Body of pancreas (tissue), 4 donors: ENCODE measurements around the gene ARPC2. TPM values are rescaled to one million over a fixed set of nuclear protein-coding genes. Genes with fewer than 3 reads are reported as not detected.

Experiments
- ATAC-seq: fragments of 150-250 bp; one replicate; pipeline ENCODE4 v1.9.1; 2016
- DNase-seq, 4 donors: peaks; one replicate each; pipeline ENCODE4 v3.0.0-alpha.2; 2019
- H3K27ac ChIP-seq, 4 donors: fragments of 200-600 bp; sonication (generic); 1 replicate in 3 of 4; 2 replicates in 1 of 4; pipeline versions ENCODE4 v1.5.1 to v1.6.1; 2016 to 2019; ENCODE audit warnings: mild to moderate bottlenecking in 1 of 4, mixed read lengths in 1 of 4, moderate library complexity in 1 of 4
- H3K27me3 ChIP-seq, 2 donors: fragments of 200-600 bp; sonication (generic); one replicate each; pipeline ENCODE4 v1.6.0; 2016; ENCODE audit warnings: mild to moderate bottlenecking in 1 of 2
- H3K36me3 ChIP-seq, 2 donors: fragments of 200-600 bp; sonication (generic); replicated peaks in 1 of 2; 2 replicates each; pipeline ENCODE4 v1.5.1; 2016; ENCODE audit warnings: low read depth in 2 of 2; ENCODE audit not compliant: insufficient read depth in 1 of 2
- H3K4me1 ChIP-seq: fragments of 200-600 bp; sonication (generic); one replicate; pipeline ENCODE4 v1.6.0; 2016
- H3K4me3 ChIP-seq, 2 donors: fragments of 200-600 bp; sonication (generic); 1 replicate in 1 of 2; 2 replicates in 1 of 2; pipeline ENCODE4 v1.5.1; 2016 to 2019
- H3K9me3 ChIP-seq, 3 donors: fragments of 200-600 bp; sonication (generic); 1 replicate in 2 of 3; 2 replicates in 1 of 3; pipeline ENCODE4 v1.5.1; 2016
- CTCF ChIP-seq, 7 experiments: fragments of 450-650 bp in 4 of 7; fragments of 200-600 bp in 3 of 7; sonication (generic) in 3 of 7; IDR thresholded peaks; one replicate each; pipeline ENCODE4 v1.5.1; 2016 to 2019; ENCODE audit warnings: antibody characterized with exemption in 7 of 7
- POLR2A ChIP-seq, 3 donors: fragments of 450-650 bp; IDR thresholded peaks; one replicate each; pipeline ENCODE4 v1.6.1; 2016; ENCODE audit warnings: antibody characterized with exemption in 3 of 3, mild to moderate bottlenecking in 2 of 3
- WGBS, 2 donors: methylation state at CpG; one replicate each; pipeline ENCODE4 v1.1.5; 2017; 5-methylcytosine and 5-hydroxymethylcytosine counted together
- intact Hi-C: fragments of 100-400 bp; cut with DNase I; formaldehyde crosslinking; loops from one replicate; pipeline ENCODE4 v1.15.1; 2023
- total RNA-seq, 2 donors: library from RNA; depleted of rRNA; stranded (reverse); fragments of >200 nt; gene quantifications; one replicate each; pipeline ENCODE4 v1.1.0, GENCODE V29; 2016

The ARPC2 gene
- total RNA-seq, 2 donors from 2014 or later = 68.6 to 96.2 TPM

GRCh38 chr2:218263817-218264641, 47.0 kb downstream of the ARPC2 start:
- intact Hi-C loops = loop anchor here (10.0 kb wide), 1 partner anchor 391 kb away; the partner anchor contains the start of genes BCS1L and ZNF142
- whole genome bisulfite sequencing, 2 donors = 76 to 78% methylated on average over 9 to 17 of the region's 17 CpGs

GRCh38 chr2:218264773-218265561, 48.0 kb downstream of the ARPC2 start:
- no peaks in the 10 kb centered on the region for H3K27me3 ChIP-seq
- no peak overlapping the region for H3K27ac ChIP-seq
- peaks cover 61% of the 10 kb centered on the region for H3K4me1 ChIP-seq
- H3K4me3 ChIP-seq = no peak overlapping the region
- intact Hi-C loops = loop anchor here (10.0 kb wide), 1 partner anchor 390 kb away; the partner anchor contains the start of genes BCS1L and ZNF142
- DNase-seq (peak in 3 of 4 donors; percentile 41 to 60 (median 47)), ATAC-seq (peak; percentile 33)
- H3K9me3 ChIP-seq = no peaks in the 10 kb centered on the region
- TF ChIP-seq CTCF (IDR thresholded peaks at IDR 0.05) = no peak
- TF ChIP-seq POLR2A (IDR thresholded peaks at IDR 0.05) = no peak
- peaks cover 0 to 14% of the 10 kb centered on the region in 2 donors for H3K36me3 ChIP-seq
- 61 to 63% methylated on average over 12 to 21 of the region's 22 CpGs for WGBS, 2 donors

More at GRCh38 chr2:218263817-218264641, 47.0 kb downstream of the ARPC2 start:
- TF ChIP-seq CTCF (IDR thresholded peaks at IDR 0.05) = no peak
- TF ChIP-seq POLR2A (IDR thresholded peaks at IDR 0.05) = no peak
- Histone ChIP-seq H3K4me1 (peaks cover 57% of the 10 kb centered on the region), H3K27me3 (no peaks in the 10 kb centered on the region), H3K9me3 (no peaks in the 10 kb centered on the region), H3K27ac (no peak overlapping the region), H3K4me3 (no peak overlapping the region), H3K36me3 (peaks cover 0 to 14% of the 10 kb centered on the region in 2 donors)
- ATAC-seq (no peak), DNase-seq (no peak)

GRCh38 chr2:218265626-218266025, 48.6 kb downstream of the ARPC2 start:
- ATAC-seq (no peak), DNase-seq (no peak)
- peaks cover 0 to 14% of the 10 kb centered on the region in 2 donors for H3K36me3 ChIP-seq
- H3K4me3 ChIP-seq = no peak overlapping the region
- no peaks in the 10 kb centered on the region for H3K9me3 ChIP-seq
- intact Hi-C loops = loop anchor here (10.0 kb wide), 1 partner anchor 389 kb away; the partner anchor contains the start of genes BCS1L and ZNF142
- TF ChIP-seq POLR2A (IDR thresholded peaks at IDR 0.05) (no peak), CTCF (IDR thresholded peaks at IDR 0.05) (no peak)
- no peaks in the 10 kb centered on the region for H3K27me3 ChIP-seq
- H3K4me1 ChIP-seq = peaks cover 56% of the 10 kb centered on the region
- no peak overlapping the region for H3K27ac ChIP-seq
- 83 to 92% methylated on average over 5 to 8 of the region's 8 CpGs for whole genome bisulfite sequencing, 2 donors

GRCh38 chr2:218266316-218266979, 49.5 kb downstream of the ARPC2 start:
- intact Hi-C loops = loop anchor here (10.0 kb wide), 1 partner anchor 388 kb away; the partner anchor contains the start of genes BCS1L and ZNF142
- TF ChIP-seq POLR2A (IDR thresholded peaks at IDR 0.05) (no peak), CTCF (IDR thresholded peaks at IDR 0.05) (no peak)
- Histone ChIP-seq H3K4me1 (peaks cover 55% of the 10 kb centered on the region), H3K27me3 (no peaks in the 10 kb centered on the region), H3K9me3 (no peaks in the 10 kb centered on the region), H3K4me3 (no peak overlapping the region), H3K27ac (no peak overlapping the region), H3K36me3 (peaks cover 0 to 14% of the 10 kb centered on the region in 2 donors)
- ATAC-seq (no peak), DNase-seq (no peak)
- 86 to 93% methylated on average over 7 to 15 of the region's 15 CpGs for WGBS, 2 donors
